Dermis microvascular lymphatic vessel endothelial cell (primary cell): ENCODE results near the gene CLECL1. TPM values are rescaled to one million over a fixed set of nuclear protein-coding genes. Genes with fewer than 3 reads are reported as not detected.
A peak's percentile ranks its signal among the peaks of the same experiment; 100 is the strongest.
"Not testable (repeated sequence)": the region's sequence is repeated elsewhere in the genome, so short reads cannot be mapped to it uniquely, and the experiment has no call there.

ENCODE experiments used
- DNase-seq, 2 donors: peaks; one replicate each; pipeline versions ENCODE4 v3.0.0 to v3.0.0-alpha.2; 2010; ENCODE audit warnings: low read depth in 2 of 2
- total RNA-seq: library from RNA; depleted of rRNA; stranded (reverse); fragments of >200 nt; gene quantifications from 2 replicates; pipeline ENCODE4 v1.2.1, GENCODE V29; 2014

CLECL1 gene
- total RNA-seq, 1 donor from 2014 or later: not detected

GRCh38 chr12:9751204-9752144, 18.6 kb upstream of the CLECL1 start:
- peak in 1 of 2 donors; percentile 51 for DNase-seq

- DNase-seq: peak; percentile 48 to 73
Observed at GRCh38 chr12:9750276-9751203, 17.6 kb upstream of the CLECL1 start.

- DNase-seq: no peak
Observed at GRCh38 chr12:9749640-9750039, 16.7 kb upstream of the CLECL1 start.

- no peak for DNase-seq
Observed at GRCh38 chr12:9745199-9745598, 12.3 kb upstream of the CLECL1 start.

GRCh38 chr12:9742661-9743060, 9.8 kb upstream of the CLECL1 start:
- no peak for DNase-seq

GRCh38 chr12:9741726-9742125, 8.8 kb upstream of the CLECL1 start:
- no peak for DNase-seq

GRCh38 chr12:9740106-9740750, 7.3 kb upstream of the CLECL1 start:
- no peak for DNase-seq

GRCh38 chr12:9739404-9740105, 6.7 kb upstream of the CLECL1 start:
- DNase-seq: peak in 1 of 2 donors; percentile 10

- not testable (repeated sequence) for DNase-seq
Observed at GRCh38 chr12:9738905-9739304, 6.0 kb upstream of the CLECL1 start.

- no peak for DNase-seq
Observed at GRCh38 chr12:9736936-9737705, 4.2 kb upstream of the CLECL1 start.

- DNase-seq: no peak
Observed at GRCh38 chr12:9735601-9736000, 2.7 kb upstream of the CLECL1 start.

GRCh38 chr12:9731797-9732196, 1.1 kb downstream of the CLECL1 start:
- no peak for DNase-seq

- no peak for DNase-seq
Observed at GRCh38 chr12:9731393-9731792, 1.5 kb downstream of the CLECL1 start.

- no peak for DNase-seq
Observed at GRCh38 chr12:9730591-9730990, 2.3 kb downstream of the CLECL1 start.

GRCh38 chr12:9730011-9730410, 2.9 kb downstream of the CLECL1 start:
- no peak for DNase-seq

GRCh38 chr12:9729082-9729481, 3.8 kb downstream of the CLECL1 start:
- no peak for DNase-seq

- DNase-seq: no peak
Observed at GRCh38 chr12:9727813-9728212, 5.1 kb downstream of the CLECL1 start.

- DNase-seq: no peak
Observed at GRCh38 chr12:9725213-9725870, 7.6 kb downstream of the CLECL1 start.

- no peak for DNase-seq
Observed at GRCh38 chr12:9724023-9724422, 8.9 kb downstream of the CLECL1 start.
